Liver (tissue), 9 donors: ENCODE results near the gene POU4F2. TPM values are rescaled to one million over a fixed set of nuclear protein-coding genes. Genes with fewer than 3 reads are reported as not detected.
A peak's percentile ranks its signal among the peaks of the same experiment; 100 is the strongest.

ENCODE experiments used
- DNase-seq: peaks from one replicate; pipeline ENCODE4 v3.0.0-alpha.2; 2017; ENCODE audit warnings: low spot score
- H3K27ac ChIP-seq, 2 donors: one replicate each; pipeline ENCODE4 v1.7.0; 2013; ENCODE audit warnings: inconsistent platforms in 2 of 2, low read length in 2 of 2, control low read depth in 1 of 2, low read depth in 1 of 2, mild to moderate bottlenecking in 1 of 2
- H3K27me3 ChIP-seq, 4 donors: one replicate each; pipeline versions ENCODE4 v1.6.1 to v1.7.0; 2013; ENCODE audit warnings: low read length in 3 of 4, inconsistent platforms in 1 of 4, mild to moderate bottlenecking in 1 of 4, moderate library complexity in 1 of 4; ENCODE audit not compliant: control insufficient read depth in 4 of 4, insufficient read depth in 4 of 4
- H3K36me3 ChIP-seq, 4 donors: one replicate each; pipeline versions ENCODE4 v1.6.1 to v1.7.0; 2013; ENCODE audit warnings: low read length in 3 of 4, mild to moderate bottlenecking in 3 of 4, low read depth in 1 of 4, moderate library complexity in 1 of 4; ENCODE audit not compliant: control insufficient read depth in 4 of 4, insufficient read depth in 3 of 4
- H3K4me1 ChIP-seq, 4 donors: one replicate each; pipeline versions ENCODE4 v1.6.1 to v1.7.0; 2013; ENCODE audit warnings: low read length in 3 of 4, mild to moderate bottlenecking in 3 of 4, moderate library complexity in 1 of 4; ENCODE audit not compliant: control insufficient read depth in 4 of 4, insufficient read depth in 4 of 4
- H3K4me3 ChIP-seq, 3 donors: one replicate each; pipeline versions ENCODE4 v1.6.1 to v1.7.0; 2013; ENCODE audit warnings: low read length in 3 of 3, control low read depth in 1 of 3, low read depth in 1 of 3, mild to moderate bottlenecking in 1 of 3
- H3K9ac ChIP-seq, 2 donors: one replicate each; pipeline ENCODE4 v1.7.0; 2013; ENCODE audit warnings: low read length in 2 of 2, mild to moderate bottlenecking in 2 of 2, moderate library complexity in 2 of 2, control low read depth in 1 of 2, low read depth in 1 of 2
- H3K9me3 ChIP-seq, 4 donors: one replicate each; pipeline versions ENCODE4 v1.6.1 to v1.7.0; 2013; ENCODE audit warnings: low read length in 3 of 4; ENCODE audit not compliant: control insufficient read depth in 4 of 4
- ATF3 ChIP-seq: IDR thresholded peaks from 2 replicates; pipeline ENCODE4 v1.6.1; 2016; ENCODE audit warnings: antibody characterized with exemption
- CTCF ChIP-seq: fragments of 150-350 bp; IDR thresholded peaks from 2 replicates; pipeline ENCODE4 v1.5.1; 2017; ENCODE audit warnings: improper control_type of control experiment, low read depth, low read length; ENCODE audit not compliant: missing input control
- EGR1 ChIP-seq, 2 donors: IDR thresholded peaks; 2 replicates each; pipeline ENCODE4 v1.6.1; 2016 to 2018; ENCODE audit warnings: antibody characterized with exemption in 2 of 2, low read depth in 2 of 2
- FOXA1 ChIP-seq: IDR thresholded peaks from 2 replicates; pipeline ENCODE4 v1.6.1; 2016; ENCODE audit warnings: antibody characterized with exemption
- GABPA ChIP-seq, 2 donors: IDR thresholded peaks in 1 of 2; conservative IDR thresholded peaks in 1 of 2; 2 replicates each; pipeline ENCODE4 v1.6.1; 2016; ENCODE audit warnings: antibody characterized with exemption in 2 of 2, mild to moderate bottlenecking in 1 of 2, moderate library complexity in 1 of 2
- HNF4A ChIP-seq, 2 donors: conservative IDR thresholded peaks; 2 replicates each; pipeline ENCODE4 v1.6.1; 2016; ENCODE audit warnings: antibody characterized with exemption in 2 of 2, mild to moderate bottlenecking in 2 of 2
- HNF4G ChIP-seq: IDR thresholded peaks from 2 replicates; pipeline ENCODE4 v1.6.1; 2016; ENCODE audit warnings: antibody characterized with exemption
- JUND ChIP-seq, 2 donors: IDR thresholded peaks; 2 replicates each; pipeline ENCODE4 v1.6.1; 2016; ENCODE audit warnings: antibody characterized with exemption in 2 of 2
- MAX ChIP-seq: IDR thresholded peaks from 2 replicates; pipeline ENCODE4 v1.6.1; 2016; ENCODE audit warnings: antibody characterized with exemption
- NR2F2 ChIP-seq: IDR thresholded peaks from 2 replicates; pipeline ENCODE4 v1.6.1; 2016; ENCODE audit warnings: antibody characterized with exemption
- RAD21 ChIP-seq, 2 donors: IDR thresholded peaks; 2 replicates each; pipeline ENCODE4 v1.6.1; 2016; ENCODE audit warnings: antibody characterized with exemption in 2 of 2, mild to moderate bottlenecking in 2 of 2
- REST ChIP-seq: IDR thresholded peaks from 2 replicates; pipeline ENCODE4 v1.6.1; 2016; ENCODE audit warnings: antibody characterized with exemption, mild to moderate bottlenecking
- RXRA ChIP-seq, 2 donors: IDR thresholded peaks; 2 replicates each; pipeline ENCODE4 v1.6.1; 2017 to 2018; ENCODE audit warnings: antibody characterized with exemption in 2 of 2, mild to moderate bottlenecking in 1 of 2
- SP1 ChIP-seq: IDR thresholded peaks from 2 replicates; pipeline ENCODE4 v1.6.1; 2018; ENCODE audit warnings: antibody characterized with exemption, mild to moderate bottlenecking
- TAF1 ChIP-seq: conservative IDR thresholded peaks from 2 replicates; pipeline ENCODE4 v1.6.1; 2016; ENCODE audit warnings: antibody characterized with exemption, mild to moderate bottlenecking
- YY1 ChIP-seq: IDR thresholded peaks from 2 replicates; pipeline ENCODE4 v1.6.1; 2016; ENCODE audit warnings: antibody characterized with exemption, mild to moderate bottlenecking
- ZBTB33 ChIP-seq: IDR thresholded peaks from 2 replicates; pipeline ENCODE4 v1.6.1; 2016; ENCODE audit warnings: antibody characterized with exemption
- WGBS: extraction: QIAGEN DNeasy Blood & Tissue Kit; methylation state at CpG from one replicate; pipeline ENCODE4 v1.1.7; 2013; 5-methylcytosine and 5-hydroxymethylcytosine counted together
- polyA plus RNA-seq, 2 donors: library from polyadenylated mRNA; stranded (reverse) in 1 of 2; unstranded in 1 of 2; fragments of 200-250 nt in 1 of 2; fragments of >200 nt in 1 of 2; fragmentation: Nextera tagmentation in 1 of 2; extraction: Ambion mirVana in 1 of 2; gene quantifications; one replicate each; pipeline versions ENCODE4 v1.2.1 to v1.2.3, GENCODE V29; 2013 to 2015
- total RNA-seq, 2 donors: library from RNA; depleted of rRNA; stranded (reverse); fragments of >200 nt; gene quantifications; one replicate each; pipeline ENCODE4 v1.2.3, GENCODE V29; 2014
- donor health status: healthy.
- donor health status: healthy.
- donor health status: healthy.
- donor health status: healthy.
- donor health status: healthy.

POU4F2 gene
- total RNA-seq (not detected), polyA plus RNA-seq (not detected)

- peaks cover 0 to 11% (median 5%) of the 10 kb centered on the region in 4 donors for H3K4me1 ChIP-seq
- H3K9ac ChIP-seq = no peak within 1 kb of the TSS
- DNase-seq = no peak
- WGBS = 6% methylated on average over 74 of the region's 74 CpGs
- peaks cover 0 to 12% (median 3%) of the 10 kb centered on the region in 4 donors for H3K9me3 ChIP-seq
- H3K27me3 ChIP-seq = peaks cover 2 to 29% (median 24%) of the 10 kb centered on the region in 4 donors
- no peak within 1 kb of the TSS for H3K27ac ChIP-seq
- no peaks in the 10 kb centered on the region for H3K36me3 ChIP-seq
- peak within 1 kb of the TSS in 1 of 3 donors; percentile 18 for H3K4me3 ChIP-seq
- TF ChIP-seq RAD21 (IDR thresholded peaks at IDR 0.05) (no peak), SP1 (no peak), HNF4A (conservative IDR thresholded peaks at IDR 0.05) (no peak), MAX (no peak), RXRA (IDR thresholded peaks at IDR 0.05) (no peak), EGR1 (IDR thresholded peaks at IDR 0.05; ENCODE audit: low read depth in 2 of 2) (no peak), ATF3 (no peak), TAF1 (no peak)
Measured at GRCh38 chr4:146638786-146639505, at the start of gene POU4F2. TSS of gene POU4F2 (plus strand) at chr4:146638893. CDS start at chr4:146639141, 248 bp downstream.

- WGBS = 65% methylated on average over 3 of the region's 3 CpGs
- Histone ChIP-seq H3K4me1 (peaks cover 0 to 4% (median 0%) of the 10 kb centered on the region in 4 donors), H3K27ac (no peak overlapping the region), H3K9me3 (no peaks in the 10 kb centered on the region), H3K4me3 (no peak overlapping the region), H3K9ac (no peak overlapping the region), H3K27me3 (peaks cover 0 to 6% (median 1%) of the 10 kb centered on the region in 4 donors), H3K36me3 (no peaks in the 10 kb centered on the region)
- TF ChIP-seq FOXA1 (no peak), EGR1 (IDR thresholded peaks at IDR 0.05; ENCODE audit: low read depth in 2 of 2) (no peak), CTCF (no peak), REST (no peak), JUND (IDR thresholded peaks at IDR 0.05) (no peak), HNF4A (conservative IDR thresholded peaks at IDR 0.05) (no peak), RXRA (IDR thresholded peaks at IDR 0.05) (no peak), HNF4G (no peak), MAX (no peak), ATF3 (no peak), TAF1 (no peak), YY1 (no peak), GABPA (IDR thresholded peaks at IDR 0.05 in 1 of 2, conservative IDR thresholded peaks at IDR 0.05 in 1 of 2) (no peak), ZBTB33 (no peak), NR2F2 (no peak), RAD21 (IDR thresholded peaks at IDR 0.05) (no peak)
- no peak for DNase-seq
Measured at GRCh38 chr4:146590801-146591200, 47.9 kb upstream of the POU4F2 start.
